BLaER1 (cell line): ENCODE measurements around the gene PIK3R4.
A peak's percentile ranks its signal among the peaks of the same experiment; 100 is the strongest.

ENCODE experiments used
- H3K27ac ChIP-seq: shearing (Covaris generic); formaldehyde crosslinking; 2 replicates; pipeline ENCODE4 v1.8.1; 2022
- H3K27me3 ChIP-seq: shearing (Covaris generic); formaldehyde crosslinking; 2 replicates; pipeline ENCODE4 v1.8.1; 2022
- H3K36me3 ChIP-seq: shearing (Covaris generic); formaldehyde crosslinking; 2 replicates; pipeline ENCODE4 v1.8.1; 2022
- H3K4me1 ChIP-seq: shearing (Covaris generic); formaldehyde crosslinking; 2 replicates; pipeline ENCODE4 v1.8.1; 2022
- H3K4me2 ChIP-seq: shearing (Covaris generic); formaldehyde crosslinking; 2 replicates; pipeline ENCODE4 v1.8.1; 2022
- H3K4me3 ChIP-seq: shearing (Covaris generic); formaldehyde crosslinking; 2 replicates; pipeline ENCODE4 v1.8.1; 2022
- H3K9ac ChIP-seq: shearing (Covaris generic); formaldehyde crosslinking; 2 replicates; pipeline ENCODE4 v1.8.1; 2022
- H3K9me3 ChIP-seq: shearing (Covaris generic); formaldehyde crosslinking; 2 replicates; pipeline ENCODE4 v1.8.1; 2022
- H4K20me1 ChIP-seq: shearing (Covaris generic); formaldehyde crosslinking; 2 replicates; pipeline ENCODE4 v1.8.1; 2022
- Cebpa-rat ChIP-seq: shearing (Covaris generic); IDR thresholded peaks from 2 replicates; pipeline ENCODE4 v1.8.1; 2022

PIK3R4 gene

GRCh38 chr3:130743354-130743753 is 3.3 kb downstream of the PIK3R4 start:
- Histone ChIP-seq H3K27me3 (no peaks in the 10 kb centered on the region), H3K27ac (no peak overlapping the region), H3K9me3 (no peaks in the 10 kb centered on the region), H3K4me3 (no peak overlapping the region), H3K9ac (peak overlapping the region; percentile 3; the same call in 1 of the 2 replicates), H3K4me1 (peaks cover 54% of the 10 kb centered on the region), H3K36me3 (peaks cover 52% of the 10 kb centered on the region), H4K20me1 (peaks cover 45% of the 10 kb centered on the region), H3K4me2 (peak overlapping the region; percentile 90)
- no peak for TF ChIP-seq Cebpa-rat

GRCh38 chr3:130741946-130742610 is 4.6 kb downstream of the PIK3R4 start:
- Histone ChIP-seq H3K4me1 (peaks cover 51% of the 10 kb centered on the region), H4K20me1 (peaks cover 49% of the 10 kb centered on the region), H3K9me3 (no peaks in the 10 kb centered on the region), H3K36me3 (peaks cover 60% of the 10 kb centered on the region), H3K9ac (no peak overlapping the region), H3K27me3 (no peaks in the 10 kb centered on the region), H3K4me2 (peak overlapping the region; percentile 90; the same call in 1 of the 2 replicates), H3K4me3 (no peak overlapping the region), H3K27ac (no peak overlapping the region)
- no peak for TF ChIP-seq Cebpa-rat

GRCh38 chr3:130739848-130740247 is 6.8 kb downstream of the PIK3R4 start:
- H3K36me3 ChIP-seq: peaks cover 75% of the 10 kb centered on the region
- no peak overlapping the region for H3K4me3 ChIP-seq
- no peak for TF ChIP-seq Cebpa-rat

GRCh38 chr3:130738241-130738640 is 8.4 kb downstream of the PIK3R4 start:
- Histone ChIP-seq H3K9ac (no peak overlapping the region), H3K27me3 (no peaks in the 10 kb centered on the region), H3K4me1 (peaks cover 22% of the 10 kb centered on the region), H3K4me2 (no peak overlapping the region), H3K4me3 (no peak overlapping the region), H3K9me3 (no peaks in the 10 kb centered on the region), H4K20me1 (peaks cover 50% of the 10 kb centered on the region), H3K36me3 (peaks cover 76% of the 10 kb centered on the region), H3K27ac (no peak overlapping the region)
- TF ChIP-seq Cebpa-rat: no peak

More at GRCh38 chr3:130739848-130740247, 6.8 kb downstream of the PIK3R4 start:
- no peak overlapping the region for H3K4me2 ChIP-seq
- H3K27ac ChIP-seq: no peak overlapping the region
- no peaks in the 10 kb centered on the region for H3K27me3 ChIP-seq
- peaks cover 38% of the 10 kb centered on the region for H3K4me1 ChIP-seq
- H3K9me3 ChIP-seq: no peaks in the 10 kb centered on the region
- peaks cover 60% of the 10 kb centered on the region for H4K20me1 ChIP-seq
- H3K9ac ChIP-seq: no peak overlapping the region

- H3K4me1 ChIP-seq: peaks cover 15% of the 10 kb centered on the region
- H3K27me3 ChIP-seq: no peaks in the 10 kb centered on the region
- no peak overlapping the region for H3K4me3 ChIP-seq
- no peaks in the 10 kb centered on the region for H3K9me3 ChIP-seq
- no peak overlapping the region for H3K4me2 ChIP-seq
- no peak overlapping the region for H3K27ac ChIP-seq
- peaks cover 44% of the 10 kb centered on the region for H4K20me1 ChIP-seq
- H3K9ac ChIP-seq: no peak overlapping the region
- H3K36me3 ChIP-seq: peaks cover 72% of the 10 kb centered on the region
- no peak for TF ChIP-seq Cebpa-rat
These were observed 9.0 kb downstream of the PIK3R4 start for GRCh38 chr3:130737622-130738021.

- Histone ChIP-seq H4K20me1 (peaks cover 24% of the 10 kb centered on the region; the same call in 1 of the 2 replicates), H3K27ac (no peak overlapping the region), H3K36me3 (peaks cover 62% of the 10 kb centered on the region), H3K9me3 (no peaks in the 10 kb centered on the region), H3K27me3 (no peaks in the 10 kb centered on the region), H3K4me1 (no peaks in the 10 kb centered on the region), H3K4me3 (no peak overlapping the region), H3K9ac (no peak overlapping the region), H3K4me2 (no peak overlapping the region)
- no peak for TF ChIP-seq Cebpa-rat
These were observed 13.3 kb downstream of the PIK3R4 start for GRCh38 chr3:130733236-130733875.

GRCh38 chr3:130732501-130732900 is 14.1 kb downstream of the PIK3R4 start:
- H3K9ac ChIP-seq: no peak overlapping the region
- H3K4me1 ChIP-seq: no peaks in the 10 kb centered on the region
- peaks cover 24% of the 10 kb centered on the region; the same call in 1 of the 2 replicates for H4K20me1 ChIP-seq
- H3K27ac ChIP-seq: no peak overlapping the region
- TF ChIP-seq Cebpa-rat: no peak
- no peaks in the 10 kb centered on the region for H3K27me3 ChIP-seq
- H3K9me3 ChIP-seq: no peaks in the 10 kb centered on the region
- peaks cover 58% of the 10 kb centered on the region for H3K36me3 ChIP-seq
- H3K4me3 ChIP-seq: no peak overlapping the region
- no peak overlapping the region for H3K4me2 ChIP-seq

GRCh38 chr3:130731817-130732216 is 14.8 kb downstream of the PIK3R4 start:
- Histone ChIP-seq H4K20me1 (peaks cover 17% of the 10 kb centered on the region; the same call in 1 of the 2 replicates), H3K27me3 (no peaks in the 10 kb centered on the region), H3K9ac (no peak overlapping the region), H3K9me3 (no peaks in the 10 kb centered on the region), H3K36me3 (peaks cover 51% of the 10 kb centered on the region), H3K27ac (no peak overlapping the region), H3K4me2 (no peak overlapping the region), H3K4me1 (no peaks in the 10 kb centered on the region), H3K4me3 (no peak overlapping the region)
- no peak for TF ChIP-seq Cebpa-rat

GRCh38 chr3:130729154-130729553 is 17.5 kb downstream of the PIK3R4 start:
- Histone ChIP-seq H3K9ac (no peak overlapping the region), H3K27ac (no peak overlapping the region), H3K27me3 (no peaks in the 10 kb centered on the region), H3K36me3 (peaks cover 32% of the 10 kb centered on the region), H3K4me1 (no peaks in the 10 kb centered on the region), H3K4me2 (no peak overlapping the region), H3K9me3 (no peaks in the 10 kb centered on the region), H4K20me1 (0 out of 2 replicates have a peak, but pooled peaks cover 6% of the 10 kb centered on the region), H3K4me3 (no peak overlapping the region)
- TF ChIP-seq Cebpa-rat: no peak

GRCh38 chr3:130728037-130728436 is 18.6 kb downstream of the PIK3R4 start:
- Histone ChIP-seq H3K4me2 (no peak overlapping the region), H3K9me3 (no peaks in the 10 kb centered on the region), H3K36me3 (peaks cover 26% of the 10 kb centered on the region), H4K20me1 (no peaks in the 10 kb centered on the region), H3K27me3 (no peaks in the 10 kb centered on the region), H3K4me3 (no peak overlapping the region), H3K4me1 (no peaks in the 10 kb centered on the region), H3K27ac (no peak overlapping the region), H3K9ac (no peak overlapping the region)
- no peak for TF ChIP-seq Cebpa-rat
